ENCODE data around the gene MAML3.

DNA sequence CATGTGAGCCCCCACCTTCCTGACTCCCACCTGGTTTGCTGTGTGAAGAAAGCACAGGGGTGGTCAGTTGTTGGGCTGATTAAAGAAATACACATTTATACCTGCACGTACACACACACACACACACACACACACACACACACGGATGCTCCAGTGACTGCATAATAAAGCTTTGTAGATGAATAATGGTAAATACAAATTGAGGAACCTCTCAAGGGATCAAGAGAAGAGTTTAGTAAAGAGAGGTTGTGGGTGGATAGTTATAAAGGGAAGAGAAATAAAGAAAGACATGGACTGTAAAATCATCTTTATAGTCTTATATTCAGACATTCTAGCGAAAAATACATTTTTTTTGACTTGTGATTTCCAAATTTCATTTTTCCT, 344.2 kb downstream of the MAML3 start:
- TF ChIP-seq, protein P1, sequence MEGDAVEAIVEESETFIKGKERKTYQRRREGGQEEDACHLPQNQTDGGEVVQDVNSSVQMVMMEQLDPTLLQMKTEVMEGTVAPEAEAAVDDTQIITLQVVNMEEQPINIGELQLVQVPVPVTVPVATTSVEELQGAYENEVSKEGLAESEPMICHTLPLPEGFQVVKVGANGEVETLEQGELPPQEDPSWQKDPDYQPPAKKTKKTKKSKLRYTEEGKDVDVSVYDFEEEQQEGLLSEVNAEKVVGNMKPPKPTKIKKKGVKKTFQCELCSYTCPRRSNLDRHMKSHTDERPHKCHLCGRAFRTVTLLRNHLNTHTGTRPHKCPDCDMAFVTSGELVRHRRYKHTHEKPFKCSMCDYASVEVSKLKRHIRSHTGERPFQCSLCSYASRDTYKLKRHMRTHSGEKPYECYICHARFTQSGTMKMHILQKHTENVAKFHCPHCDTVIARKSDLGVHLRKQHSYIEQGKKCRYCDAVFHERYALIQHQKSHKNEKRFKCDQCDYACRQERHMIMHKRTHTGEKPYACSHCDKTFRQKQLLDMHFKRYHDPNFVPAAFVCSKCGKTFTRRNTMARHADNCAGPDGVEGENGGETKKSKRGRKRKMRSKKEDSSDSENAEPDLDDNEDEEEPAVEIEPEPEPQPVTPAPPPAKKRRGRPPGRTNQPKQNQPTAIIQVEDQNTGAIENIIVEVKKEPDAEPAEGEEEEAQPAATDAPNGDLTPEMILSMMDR (IDR thresholded peaks at IDR 0.05): no peak
- TF ChIP-seq EP300 (IDR thresholded peaks at IDR 0.05) (no peak), POLR2A (IDR thresholded peaks at IDR 0.05) (no peak), POLR2AphosphoS5 (IDR thresholded peaks at IDR 0.05) (no peak)

Measured in suprapubic skin (tissue), 4 donors.